Spleen (tissue), 11 donors: Measurements from ENCODE around the gene THSD7A. TPM values are rescaled to one million over a fixed set of nuclear protein-coding genes. Genes with fewer than 3 reads are reported as not detected.

Experiments
- DNase-seq: peaks from one replicate; pipeline ENCODE4 v3.0.0-alpha.2; 2020
- H3K27ac ChIP-seq, 8 donors: fragments of 200-600 bp; sonication (generic) in 7 of 8; 1 replicate in 4 of 8; 2 replicates in 4 of 8; pipeline versions ENCODE4 v1.5.0 to v1.8.0; 2016 to 2021; ENCODE audit warnings: inconsistent platforms in 4 of 8, mild to moderate bottlenecking in 4 of 8, moderate library complexity in 1 of 8
- H3K27me3 ChIP-seq, 7 donors: fragments of 200-600 bp; sonication (generic) in 6 of 7; replicated peaks in 1 of 7; 1 replicate in 4 of 7; 2 replicates in 3 of 7; pipeline versions ENCODE4 v1.5.0 to v1.8.0; 2016 to 2021; ENCODE audit warnings: inconsistent platforms in 3 of 7, mild to moderate bottlenecking in 1 of 7
- H3K36me3 ChIP-seq, 6 donors: fragments of 200-600 bp; sonication (generic) in 5 of 6; 1 replicate in 4 of 6; 2 replicates in 2 of 6; pipeline versions ENCODE4 v1.5.0 to v1.8.0; 2016 to 2021; ENCODE audit warnings: inconsistent platforms in 2 of 6
- H3K4me1 ChIP-seq, 6 donors: fragments of 200-600 bp; sonication (generic) in 5 of 6; 1 replicate in 3 of 6; 2 replicates in 3 of 6; pipeline versions ENCODE4 v1.5.0 to v1.8.0; 2016 to 2021; ENCODE audit warnings: inconsistent platforms in 3 of 6
- H3K4me3 ChIP-seq, 8 donors: fragments of 200-600 bp; sonication (generic) in 7 of 8; 1 replicate in 4 of 8; 2 replicates in 4 of 8; pipeline versions ENCODE4 v1.5.0 to v1.8.0; 2016 to 2021; ENCODE audit warnings: inconsistent platforms in 4 of 8, mild to moderate bottlenecking in 4 of 8, moderate library complexity in 2 of 8
- H3K9me3 ChIP-seq, 8 donors: fragments of 200-600 bp; sonication (generic) in 7 of 8; 1 replicate in 4 of 8; 2 replicates in 4 of 8; pipeline versions ENCODE4 v1.5.0 to v1.8.0; 2016 to 2021; ENCODE audit warnings: inconsistent platforms in 4 of 8
- POLR2A ChIP-seq, 3 donors: fragments of 450-650 bp; IDR thresholded peaks; one replicate each; pipeline ENCODE4 v1.5.1; 2017; ENCODE audit warnings: antibody characterized with exemption in 3 of 3, mild to moderate bottlenecking in 1 of 3
- POLR2AphosphoS5 ChIP-seq, 3 donors: sonication (generic); formaldehyde crosslinking; IDR thresholded peaks; one replicate each; pipeline ENCODE4 v1.5.1; 2017; ENCODE audit warnings: antibody characterized with exemption in 3 of 3
- WGBS, 5 donors: extraction: QIAGEN DNeasy Blood & Tissue Kit in 3 of 5; methylation state at CpG; one replicate each; pipeline versions ENCODE4 v1.1.5 to v1.1.7; 2013 to 2018; 5-methylcytosine and 5-hydroxymethylcytosine counted together
- intact Hi-C: fragments of 100-400 bp; cut with DNase I; formaldehyde crosslinking; loops from one replicate; pipeline ENCODE4 v1.15.0; 2023; ENCODE audit warnings: low total_unique reads
- polyA plus RNA-seq, 3 donors: library from polyadenylated mRNA; stranded (reverse); fragments of 200-250 nt; gene quantifications; one replicate each; pipeline ENCODE4 v1.2.1, GENCODE V29; 2013
- total RNA-seq, 7 donors: library from RNA; depleted of rRNA in 3 of 7; stranded (reverse); fragments of >200 nt in 3 of 7; fragmentation: NEBNext Ultra II Directional in 4 of 7; extraction: Animal tissue kit (Norgen Biotek cat#: 25700) in 4 of 7; gene quantifications; one replicate each; pipeline versions ENCODE4 v1.1.0 to v1.2.1, GENCODE V29; 2016 to 2021
- TF ChIP-seq, protein P1 (sequence below), 11 experiments: fragments of 200-600 bp in 7 of 11; fragments of 450-650 bp in 4 of 11; sonication (generic) in 4 of 11; IDR thresholded peaks in 8 of 11; conservative IDR thresholded peaks in 3 of 11; 1 replicate in 7 of 11; 2 replicates in 4 of 11; pipeline versions ENCODE4 v1.4.0 to v1.8.0; 2016 to 2021; ENCODE audit warnings: antibody characterized with exemption in 11 of 11, inconsistent platforms in 4 of 11, mild to moderate bottlenecking in 1 of 11
- donor health status: healthy with polysubstance abuse.
- donor health status: DM: no; HTN: no; CAD: no; lungs with moderate emphysema.
- donor health status: DM: no; HTN: no; CAD: no.
- donor health status: Bipolar disorder and iron deficiency.
- donor health status: healthy.
- donor health status: DM: no; HTN: no; CAD: no.
- donor health status: DM: yes; HTN: yes; CAD: no.

Gene THSD7A
- total and polyA plus RNA-seq, 10 donors = 0.29 to 8.7 (median 4.2) TPM

DNA sequence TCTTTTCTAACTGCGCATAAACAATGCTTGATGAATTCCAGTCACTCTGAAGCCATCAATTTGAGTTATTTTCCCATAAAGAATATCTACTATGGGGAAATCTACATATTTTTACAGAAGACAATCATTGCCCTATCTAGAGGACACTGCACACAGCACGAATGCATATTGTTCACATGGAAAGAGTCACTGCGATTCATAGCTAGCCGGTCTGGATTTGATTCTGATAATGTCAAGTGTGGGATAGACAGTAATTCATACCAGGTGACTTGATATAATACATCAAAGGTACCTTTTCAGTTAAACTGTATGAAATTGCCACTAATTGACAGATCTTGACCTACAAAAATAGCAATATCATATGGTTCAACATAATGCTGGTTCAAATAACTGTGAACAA lies 255.7 kb downstream of the THSD7A start:
- no peaks in the 10 kb centered on the region for H3K27me3 ChIP-seq
- intact Hi-C loops = no loop called here
- DNase-seq = no peak
- WGBS, 5 donors = 89 to 95% (median 93%) methylated on average over 4 of the region's 4 CpGs
- H3K4me3 ChIP-seq = no peak overlapping the region
- no peaks in the 10 kb centered on the region for H3K36me3 ChIP-seq
- no peaks in the 10 kb centered on the region for H3K9me3 ChIP-seq
- H3K27ac ChIP-seq = no peak overlapping the region
- no peaks in the 10 kb centered on the region for H3K4me1 ChIP-seq
- no peak for TF ChIP-seq POLR2A (IDR thresholded peaks at IDR 0.05)
- TF ChIP-seq POLR2AphosphoS5 (IDR thresholded peaks at IDR 0.05) = no peak
- TF ChIP-seq, protein P1, sequence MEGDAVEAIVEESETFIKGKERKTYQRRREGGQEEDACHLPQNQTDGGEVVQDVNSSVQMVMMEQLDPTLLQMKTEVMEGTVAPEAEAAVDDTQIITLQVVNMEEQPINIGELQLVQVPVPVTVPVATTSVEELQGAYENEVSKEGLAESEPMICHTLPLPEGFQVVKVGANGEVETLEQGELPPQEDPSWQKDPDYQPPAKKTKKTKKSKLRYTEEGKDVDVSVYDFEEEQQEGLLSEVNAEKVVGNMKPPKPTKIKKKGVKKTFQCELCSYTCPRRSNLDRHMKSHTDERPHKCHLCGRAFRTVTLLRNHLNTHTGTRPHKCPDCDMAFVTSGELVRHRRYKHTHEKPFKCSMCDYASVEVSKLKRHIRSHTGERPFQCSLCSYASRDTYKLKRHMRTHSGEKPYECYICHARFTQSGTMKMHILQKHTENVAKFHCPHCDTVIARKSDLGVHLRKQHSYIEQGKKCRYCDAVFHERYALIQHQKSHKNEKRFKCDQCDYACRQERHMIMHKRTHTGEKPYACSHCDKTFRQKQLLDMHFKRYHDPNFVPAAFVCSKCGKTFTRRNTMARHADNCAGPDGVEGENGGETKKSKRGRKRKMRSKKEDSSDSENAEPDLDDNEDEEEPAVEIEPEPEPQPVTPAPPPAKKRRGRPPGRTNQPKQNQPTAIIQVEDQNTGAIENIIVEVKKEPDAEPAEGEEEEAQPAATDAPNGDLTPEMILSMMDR (IDR thresholded peaks at IDR 0.05 in 8 of 11, conservative IDR thresholded peaks at IDR 0.05 in 3 of 11) = no peak

- Histone ChIP-seq H3K9me3 (no peaks in the 10 kb centered on the region), H3K4me3 (no peak overlapping the region), H3K36me3 (no peaks in the 10 kb centered on the region), H3K27me3 (no peaks in the 10 kb centered on the region), H3K4me1 (no peaks in the 10 kb centered on the region), H3K27ac (no peak overlapping the region)
- DNase-seq = no peak
- 81 to 96% (median 89%) methylated on average over 1 of the region's 1 CpG for WGBS, 5 donors
- TF ChIP-seq POLR2A (IDR thresholded peaks at IDR 0.05) (no peak), POLR2AphosphoS5 (IDR thresholded peaks at IDR 0.05) (no peak)
- TF ChIP-seq, protein P1 (IDR thresholded peaks at IDR 0.05 in 8 of 11, conservative IDR thresholded peaks at IDR 0.05 in 3 of 11) = no peak
- intact Hi-C loops = no loop called here
These were observed 258.8 kb downstream of the THSD7A start for GRCh38 chr7:11573128-11573750.

GRCh38 chr7:11570922-11571550 lies 261.0 kb downstream of the THSD7A start:
- H3K27ac ChIP-seq = no peak overlapping the region
- 83 to 92% (median 91%) methylated on average over 2 of the region's 2 CpGs for WGBS, 5 donors
- intact Hi-C loops = no loop called here
- H3K36me3 ChIP-seq = no peaks in the 10 kb centered on the region
- H3K4me1 ChIP-seq = no peaks in the 10 kb centered on the region
- no peak for TF ChIP-seq POLR2A (IDR thresholded peaks at IDR 0.05)
- TF ChIP-seq, protein P1 (IDR thresholded peaks at IDR 0.05 in 8 of 11, conservative IDR thresholded peaks at IDR 0.05 in 3 of 11) = no peak
- no peak for TF ChIP-seq POLR2AphosphoS5 (IDR thresholded peaks at IDR 0.05)
- no peak for DNase-seq
- no peaks in the 10 kb centered on the region for H3K9me3 ChIP-seq
- H3K27me3 ChIP-seq = no peaks in the 10 kb centered on the region
- H3K4me3 ChIP-seq = no peak overlapping the region

DNA sequence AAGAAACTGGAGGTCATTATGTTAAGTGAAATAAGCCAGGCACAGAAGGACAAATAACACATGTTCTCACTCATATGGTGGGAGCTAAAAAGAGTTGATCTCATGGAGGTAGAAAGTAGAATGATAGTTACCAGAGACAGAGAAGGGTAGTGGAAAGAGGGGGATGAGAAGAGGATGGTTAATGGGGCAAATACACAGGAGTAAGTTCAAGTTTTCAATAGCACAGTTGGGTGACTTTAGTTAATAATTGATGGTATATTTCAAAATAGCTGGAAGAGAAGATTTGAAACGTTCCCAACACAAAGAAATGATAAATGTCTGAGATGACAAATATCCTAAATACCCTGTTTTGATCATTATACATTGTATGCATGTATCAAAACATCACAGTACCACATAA lies 261.8 kb downstream of the THSD7A start:
- Histone ChIP-seq H3K9me3 (no peaks in the 10 kb centered on the region), H3K4me3 (no peak overlapping the region), H3K4me1 (no peaks in the 10 kb centered on the region), H3K36me3 (no peaks in the 10 kb centered on the region), H3K27ac (no peak overlapping the region), H3K27me3 (no peaks in the 10 kb centered on the region)
- TF ChIP-seq, protein P1 (IDR thresholded peaks at IDR 0.05 in 8 of 11, conservative IDR thresholded peaks at IDR 0.05 in 3 of 11) = no peak
- TF ChIP-seq POLR2AphosphoS5 (IDR thresholded peaks at IDR 0.05) (no peak), POLR2A (IDR thresholded peaks at IDR 0.05) (no peak)
- DNase-seq = no peak
- WGBS, 5 donors = 45 to 69% (median 47%) methylated on average over 1 of the region's 1 CpG
- intact Hi-C loops = no loop called here
